HG02840 (cell line): ENCODE measurements around the gene CHRNG.

ENCODE experiments used
- ATAC-seq: cut with Tn5 transposase; IDR thresholded peaks from one replicate; pipeline ENCODE4 v1.9.1; 2021; ENCODE audit warnings: mild to moderate bottlenecking, moderate library complexity, moderate number of reproducible peaks; ENCODE audit not compliant: unreplicated experiment, low FRiP score

CHRNG gene

DNA sequence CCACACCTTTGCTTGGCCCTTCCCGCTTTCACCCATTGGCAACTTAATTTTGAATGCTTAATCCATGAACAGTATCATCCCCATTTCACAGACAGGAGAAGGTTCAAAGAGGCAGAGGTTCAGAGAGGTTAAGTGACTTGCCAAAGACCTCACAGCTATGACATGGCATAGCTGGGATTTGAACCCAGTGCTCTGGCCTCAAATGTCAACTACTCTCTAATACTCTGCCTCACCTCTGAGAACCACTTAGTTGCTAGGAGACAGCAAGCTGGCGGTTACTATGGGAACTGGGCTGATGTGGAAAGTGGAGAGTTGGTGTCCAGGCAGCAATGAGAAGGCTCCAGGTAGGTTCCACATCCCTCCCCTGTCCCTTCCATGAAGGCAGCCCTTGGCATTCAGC lies 35.1 kb upstream of the CHRNG start:
- no peak for ATAC-seq

DNA sequence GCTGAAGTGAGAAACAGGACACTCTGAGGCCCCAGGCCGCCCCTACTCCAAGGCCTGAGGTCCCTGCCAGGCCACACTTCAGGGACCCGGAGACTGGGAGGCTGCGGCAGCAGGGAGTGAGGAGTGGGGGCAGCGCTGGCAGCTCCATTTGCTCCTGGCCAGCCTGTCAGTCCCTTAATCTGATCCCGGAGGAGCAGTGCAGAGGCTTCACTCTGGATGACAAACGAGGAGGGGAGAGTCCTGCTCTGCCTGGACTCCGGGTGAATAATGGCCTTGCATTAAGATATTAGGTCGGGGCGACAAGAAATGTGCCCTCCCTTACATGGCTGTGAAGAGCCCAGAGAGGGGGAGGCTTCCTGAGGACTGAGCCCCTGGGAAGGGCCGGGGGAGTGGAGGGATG lies 33.6 kb upstream of the CHRNG start:
- no peak for ATAC-seq

DNA sequence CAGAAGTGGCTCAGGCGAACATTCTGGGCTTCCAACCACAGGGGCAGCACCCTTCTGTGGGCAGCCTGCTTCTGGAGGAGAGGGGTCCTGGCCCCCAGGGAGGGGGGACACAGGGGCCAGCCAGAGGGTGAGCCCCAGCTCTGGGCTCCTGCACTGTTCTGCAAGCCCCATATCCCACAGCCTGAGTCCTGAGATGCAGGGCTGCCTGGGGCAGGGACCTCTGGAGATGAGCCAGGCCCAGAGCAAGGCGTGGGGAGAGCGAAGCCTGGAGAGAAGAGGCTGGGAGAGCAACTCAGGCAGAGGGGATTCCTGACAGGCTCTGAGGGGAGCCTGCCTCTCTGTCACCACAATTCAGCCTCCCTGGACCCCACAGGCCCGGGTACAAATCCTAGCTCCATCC lies 32.8 kb upstream of the CHRNG start:
- ATAC-seq: no peak

DNA sequence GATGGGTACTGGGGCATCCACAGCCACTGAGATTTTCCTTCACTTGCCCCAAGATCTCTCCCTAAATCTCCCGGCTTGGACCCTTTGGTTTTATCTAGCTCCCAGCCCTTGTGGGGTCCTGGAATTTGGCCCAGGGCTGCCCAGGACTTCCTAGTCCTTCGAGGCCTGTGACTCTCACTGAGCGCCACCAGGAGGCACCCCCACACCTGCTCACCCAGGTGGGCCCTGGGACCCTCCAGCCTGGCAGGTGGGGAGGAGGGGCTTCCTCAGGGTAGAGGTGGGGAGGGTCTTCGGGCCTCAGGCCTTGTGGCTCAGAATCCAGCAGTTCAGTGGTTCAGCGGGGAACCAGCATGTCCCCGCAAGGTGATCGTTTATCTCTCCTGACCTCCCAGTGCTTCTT lies 31.2 kb upstream of the CHRNG start:
- no peak for ATAC-seq

DNA sequence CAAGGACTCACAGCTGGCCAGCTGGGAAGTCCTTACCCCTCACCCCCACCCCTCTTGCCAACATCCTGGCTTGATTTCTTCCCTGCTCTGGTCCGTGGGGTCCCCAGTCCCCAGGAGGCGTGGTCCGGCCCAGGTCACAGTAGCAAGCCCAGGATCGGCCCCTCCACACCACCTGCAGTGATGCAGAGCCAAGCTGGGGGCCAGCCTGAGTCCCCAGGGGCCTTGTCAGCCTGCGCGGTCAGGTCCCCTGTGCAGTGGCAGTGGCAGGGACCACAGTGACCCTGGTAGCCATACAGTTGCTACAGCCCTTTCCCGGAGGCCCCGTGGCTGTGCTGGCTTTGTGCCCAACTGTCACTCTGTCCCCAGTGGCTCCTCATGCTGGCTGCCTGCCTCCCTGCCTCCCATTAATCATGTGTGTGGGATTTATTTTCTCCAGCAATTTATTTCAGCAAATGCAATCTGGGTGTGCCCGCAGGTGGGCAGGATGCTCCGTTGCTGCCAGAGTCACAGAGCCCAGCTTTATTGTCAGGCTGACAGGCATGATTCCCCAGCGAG lies 28.1 kb upstream of the CHRNG start:
- no peak for ATAC-seq

DNA sequence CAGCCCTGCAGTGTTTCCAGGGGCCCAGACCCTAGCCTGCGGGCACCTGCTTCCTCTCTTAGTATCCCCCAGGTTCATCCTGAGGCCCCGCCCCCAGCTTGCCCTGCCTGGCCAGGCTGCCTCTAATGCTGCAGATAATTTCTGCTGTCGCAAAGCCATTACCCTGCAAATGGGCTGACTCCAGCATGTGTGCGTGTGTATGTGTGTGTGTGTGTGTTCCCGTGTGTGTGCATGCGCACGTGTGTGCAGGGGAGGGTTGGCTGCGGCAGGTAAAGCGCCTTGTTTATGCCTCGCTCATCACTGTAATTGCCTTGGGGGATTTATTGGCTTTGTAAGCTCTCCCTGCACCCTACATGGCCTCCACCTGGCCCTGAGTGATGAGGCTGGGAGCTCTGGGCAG lies 26.9 kb upstream of the CHRNG start:
- no peak for ATAC-seq

DNA sequence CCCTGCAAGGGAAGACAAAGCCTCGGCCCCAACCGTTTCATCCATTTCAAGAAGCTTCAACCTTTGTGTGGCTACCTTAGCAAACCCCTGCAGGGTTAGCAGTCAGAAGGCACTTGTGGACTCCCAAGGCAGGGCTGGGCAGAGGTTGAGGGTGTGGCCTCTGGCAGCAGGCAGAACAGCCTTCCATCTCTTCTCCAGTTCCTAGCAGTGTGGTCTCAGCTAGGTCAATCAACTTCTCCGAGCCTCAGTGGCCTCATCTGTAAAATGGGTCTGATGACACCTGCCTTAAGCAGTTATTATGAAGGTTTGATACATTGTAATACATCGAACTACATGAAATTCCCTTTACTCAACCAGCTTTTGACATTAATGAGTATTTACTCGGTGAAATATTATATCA lies 26.1 kb upstream of the CHRNG start:
- no peak for ATAC-seq

DNA sequence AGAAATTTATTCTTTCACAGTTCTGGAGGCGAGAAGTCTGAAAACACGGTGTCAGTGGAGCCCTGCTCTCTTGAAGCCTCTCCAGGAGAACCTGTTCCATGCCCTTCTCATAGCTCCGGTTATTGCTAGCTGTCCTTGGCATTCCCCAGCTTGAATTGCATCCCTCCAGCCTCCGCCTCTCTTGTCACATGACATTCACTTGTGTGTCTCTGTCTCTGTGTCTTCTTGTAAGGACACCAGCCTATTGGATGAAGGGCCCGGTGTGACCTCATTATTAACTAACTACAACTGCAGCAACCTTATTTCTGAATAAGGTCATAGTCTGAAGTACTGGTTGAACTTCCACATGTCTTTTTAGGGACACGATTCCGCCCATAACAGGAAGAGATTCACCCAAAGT lies 23.9 kb upstream of the CHRNG start:
- ATAC-seq: no peak

DNA sequence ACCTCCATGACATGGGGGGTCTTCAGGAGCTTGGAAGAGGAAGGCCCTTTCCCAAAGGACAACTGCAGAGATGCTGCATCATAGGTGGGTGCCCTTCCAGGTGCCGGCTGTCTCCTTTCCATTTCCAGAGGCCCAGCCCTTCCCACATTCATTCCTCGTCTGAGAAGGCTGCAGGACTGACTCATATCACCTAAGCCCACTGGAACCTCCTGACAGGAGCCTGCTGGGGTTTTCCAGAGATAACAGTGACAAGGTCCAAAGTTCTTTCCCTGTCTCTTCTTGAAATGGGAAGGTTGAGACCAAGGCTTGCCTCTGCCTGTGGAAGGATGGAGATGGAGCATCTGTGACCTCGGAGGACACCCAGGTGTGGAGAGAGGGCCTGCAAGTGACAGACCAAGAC lies 22.9 kb upstream of the CHRNG start:
- ATAC-seq: no peak

DNA sequence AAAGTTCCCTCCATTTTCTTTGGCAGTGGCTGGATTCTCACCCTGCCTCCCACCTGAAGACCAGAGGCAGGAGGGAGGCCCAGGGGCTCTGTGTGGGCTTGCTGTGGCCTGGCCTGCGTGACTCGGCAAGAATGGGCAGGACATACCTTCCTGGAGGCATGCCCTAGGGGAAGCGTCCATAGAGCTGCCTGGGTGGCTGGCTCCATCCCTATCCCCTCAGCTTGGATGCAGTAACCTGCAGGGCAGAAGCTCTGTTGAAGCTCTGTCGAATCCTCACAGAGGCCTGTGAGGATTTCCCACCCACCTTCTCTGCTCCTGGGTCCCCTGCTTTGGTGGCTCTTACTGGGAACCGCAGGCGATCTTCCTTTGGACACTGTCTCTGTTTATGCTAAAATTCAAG lies 20.6 kb upstream of the CHRNG start:
- ATAC-seq: no peak

DNA sequence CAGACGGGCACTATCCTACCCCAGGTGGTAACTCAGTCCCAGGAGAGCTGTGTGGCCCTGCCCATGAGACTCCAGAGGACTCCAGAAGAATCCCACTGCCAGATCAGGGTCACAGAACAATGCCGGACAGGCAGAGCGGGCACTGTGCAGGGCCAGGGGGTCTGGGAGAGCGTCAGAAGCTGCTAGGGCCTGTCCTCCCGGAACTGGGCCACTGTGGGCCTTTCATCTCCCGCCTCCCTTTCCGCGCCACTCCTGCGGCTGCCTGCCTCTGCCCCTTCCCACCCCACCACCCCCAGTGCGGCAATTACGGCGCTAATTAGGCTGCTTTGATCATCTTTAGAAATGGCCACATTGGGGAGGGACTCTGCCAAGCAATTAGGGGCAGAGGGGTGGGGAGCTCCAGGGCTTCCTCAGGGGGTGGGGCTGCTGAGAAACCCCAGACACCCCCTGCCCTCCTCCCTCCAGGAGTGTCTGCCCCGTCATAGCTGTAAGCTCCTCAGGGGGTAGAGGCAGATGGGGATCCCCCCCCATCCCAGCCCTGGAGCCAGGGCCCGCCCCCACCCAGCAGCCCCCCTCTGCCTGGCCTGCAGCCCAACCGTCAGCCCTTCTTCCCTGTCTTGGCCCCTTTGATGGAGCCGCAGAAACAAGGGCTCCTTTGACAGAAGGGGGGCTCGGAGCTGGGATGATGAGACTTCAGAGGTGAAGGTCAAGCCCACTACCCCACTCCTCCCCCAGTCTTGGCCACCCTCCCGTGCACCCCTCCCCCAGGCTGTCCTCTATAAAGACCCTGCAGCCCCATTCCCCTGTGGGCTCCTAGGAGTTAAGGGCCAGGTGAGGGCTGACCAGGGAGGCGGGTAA lies 19.7 kb upstream of the CHRNG start, which contains the start of gene PRSS56:
PRSS56 (plus strand) TSS at position 808 of the 858 bp plus-strand sequence. CDS start 211 bp downstream, outside the sequence.
- ATAC-seq: no peak

DNA sequence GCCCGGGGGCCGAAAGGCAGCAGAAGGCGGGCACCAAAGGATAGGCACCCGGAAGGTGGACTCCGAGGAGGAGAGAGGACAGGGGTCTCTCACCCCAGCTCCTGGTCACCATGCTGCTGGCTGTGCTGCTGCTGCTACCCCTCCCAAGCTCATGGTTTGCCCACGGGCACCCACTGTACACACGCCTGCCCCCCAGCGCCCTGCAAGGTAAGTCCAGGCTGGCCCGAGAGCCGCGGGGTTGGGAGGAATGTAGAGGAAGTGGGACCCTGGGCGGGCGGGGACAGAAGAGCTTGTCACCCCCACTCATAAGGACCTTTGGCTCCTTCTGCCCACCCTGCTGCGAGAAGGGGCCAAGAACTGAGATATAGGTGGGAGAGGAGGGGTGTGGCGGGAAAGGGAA lies 19.0 kb upstream of the CHRNG start:
- ATAC-seq: no peak

DNA sequence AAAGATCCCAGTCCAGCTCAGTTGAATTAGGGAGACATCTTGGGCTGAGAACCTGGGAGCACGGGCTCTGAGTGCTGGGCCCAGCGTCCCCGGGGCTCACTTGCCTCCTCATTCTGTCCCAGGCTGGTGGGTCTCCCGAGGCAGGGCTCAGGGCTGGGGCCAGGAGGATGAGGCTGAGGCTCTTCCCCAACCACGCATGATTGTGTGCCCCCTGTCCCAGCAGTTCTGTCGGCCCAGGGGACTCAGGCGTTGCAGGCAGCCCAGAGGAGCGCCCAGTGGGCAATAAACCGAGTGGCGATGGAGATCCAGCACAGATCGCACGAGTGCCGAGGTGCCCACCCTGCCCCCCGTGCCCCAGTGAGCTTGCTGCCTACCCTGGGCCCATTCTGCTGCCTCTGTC lies 18.4 kb upstream of the CHRNG start:
- ATAC-seq: no peak

DNA sequence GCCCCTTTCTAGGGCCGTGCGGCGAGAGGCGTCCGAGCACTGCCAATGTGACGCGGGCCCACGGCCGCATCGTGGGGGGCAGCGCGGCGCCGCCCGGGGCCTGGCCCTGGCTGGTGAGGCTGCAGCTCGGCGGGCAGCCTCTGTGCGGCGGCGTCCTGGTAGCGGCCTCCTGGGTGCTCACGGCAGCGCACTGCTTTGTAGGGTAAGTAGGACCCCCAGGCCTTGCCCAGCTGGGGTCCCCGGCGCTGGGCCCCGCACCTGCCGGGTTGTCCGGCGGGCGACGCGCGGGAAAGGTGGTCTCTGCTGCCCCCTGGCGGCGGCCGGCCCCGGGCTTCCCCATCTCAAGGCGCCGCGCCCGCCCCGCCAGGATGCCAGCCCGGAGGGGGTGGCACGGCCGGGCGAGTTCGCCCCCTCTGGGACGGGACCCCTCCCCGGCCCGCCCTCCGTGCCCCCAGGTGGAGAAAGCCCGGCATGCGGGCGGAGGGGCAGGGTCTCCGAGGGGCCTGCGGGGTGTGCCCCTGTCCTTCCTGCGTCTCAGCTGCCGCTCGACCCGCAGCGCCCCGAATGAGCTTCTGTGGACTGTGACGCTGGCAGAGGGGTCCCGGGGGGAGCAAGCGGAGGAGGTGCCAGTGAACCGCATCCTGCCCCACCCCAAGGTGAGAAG lies 17.4 kb upstream of the CHRNG start:
- no peak for ATAC-seq

DNA sequence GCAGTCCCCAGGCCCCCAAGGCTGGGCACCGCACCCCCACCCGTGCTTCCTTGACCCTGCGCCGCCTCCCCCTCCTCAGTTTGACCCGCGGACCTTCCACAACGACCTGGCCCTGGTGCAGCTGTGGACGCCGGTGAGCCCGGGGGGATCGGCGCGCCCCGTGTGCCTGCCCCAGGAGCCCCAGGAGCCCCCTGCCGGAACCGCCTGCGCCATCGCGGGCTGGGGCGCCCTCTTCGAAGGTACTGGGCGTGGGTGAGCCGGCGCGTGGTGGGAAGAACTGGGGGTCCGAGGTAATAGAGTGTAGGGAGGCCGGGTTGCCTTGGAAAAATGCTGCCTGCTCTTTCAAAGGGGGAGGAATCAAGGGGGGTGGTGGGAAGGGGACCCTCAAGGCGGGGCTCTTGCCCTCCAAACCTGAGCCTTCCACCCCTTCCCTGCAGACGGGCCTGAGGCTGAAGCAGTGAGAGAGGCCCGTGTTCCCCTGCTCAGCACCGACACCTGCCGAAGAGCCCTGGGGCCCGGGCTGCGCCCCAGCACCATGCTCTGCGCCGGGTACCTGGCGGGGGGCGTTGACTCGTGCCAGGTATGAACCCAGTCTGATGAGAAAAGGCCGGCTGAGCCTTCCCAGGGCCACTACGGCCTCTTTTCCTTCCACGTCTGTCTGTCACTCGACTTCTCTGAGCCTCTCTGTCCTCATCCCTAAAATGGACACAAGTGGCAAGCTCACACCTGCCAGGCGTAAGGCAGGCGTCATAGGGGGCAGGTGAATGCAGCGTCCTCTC lies 16.7 kb upstream of the CHRNG start:
- no peak for ATAC-seq

DNA sequence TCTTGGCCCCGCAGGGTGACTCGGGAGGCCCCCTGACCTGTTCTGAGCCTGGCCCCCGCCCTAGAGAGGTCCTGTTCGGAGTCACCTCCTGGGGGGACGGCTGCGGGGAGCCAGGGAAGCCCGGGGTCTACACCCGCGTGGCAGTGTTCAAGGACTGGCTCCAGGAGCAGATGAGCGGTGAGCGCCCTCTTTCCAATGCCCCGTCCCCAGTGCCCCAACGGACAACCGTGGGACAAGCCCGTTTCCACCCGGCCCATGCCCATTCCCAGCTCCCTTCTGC lies 16.1 kb upstream of the CHRNG start:
- no peak for ATAC-seq

DNA sequence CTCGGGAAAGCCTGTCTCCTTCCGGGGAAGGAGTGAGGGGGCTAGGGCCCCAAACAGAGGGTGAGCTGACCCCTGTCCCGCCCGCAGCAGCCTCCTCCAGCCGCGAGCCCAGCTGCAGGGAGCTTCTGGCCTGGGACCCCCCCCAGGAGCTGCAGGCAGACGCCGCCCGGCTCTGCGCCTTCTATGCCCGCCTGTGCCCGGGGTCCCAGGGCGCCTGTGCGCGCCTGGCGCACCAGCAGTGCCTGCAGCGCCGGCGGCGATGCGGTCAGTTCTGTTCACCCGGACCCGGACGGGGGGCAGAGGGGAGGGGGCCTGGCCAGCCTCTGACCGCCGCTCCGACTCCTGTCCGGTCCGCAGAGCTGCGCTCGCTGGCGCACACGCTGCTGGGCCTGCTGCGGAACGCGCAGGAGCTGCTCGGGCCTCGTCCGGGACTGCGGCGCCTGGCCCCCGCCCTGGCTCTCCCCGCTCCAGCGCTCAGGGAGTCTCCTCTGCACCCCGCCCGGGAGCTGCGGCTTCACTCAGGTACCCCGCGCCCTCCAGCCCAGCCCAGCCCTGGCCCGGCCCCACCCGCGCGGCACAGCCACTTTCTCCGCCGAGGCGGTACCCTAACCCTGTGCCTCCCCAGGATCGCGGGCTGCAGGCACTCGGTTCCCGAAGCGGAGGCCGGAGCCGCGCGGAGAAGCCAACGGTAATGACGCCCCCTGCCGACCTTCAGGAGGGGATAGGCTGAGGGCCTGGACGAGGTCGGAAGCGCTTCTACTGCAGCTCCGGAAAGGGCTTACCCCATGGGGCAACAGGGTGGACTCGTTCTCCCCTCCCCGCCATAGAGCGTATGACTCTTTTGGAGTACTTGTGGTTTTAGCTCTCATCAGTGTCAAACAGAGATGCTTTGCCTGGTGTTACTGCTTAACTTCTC lies 15.6 kb upstream of the CHRNG start:
- no peak for ATAC-seq

DNA sequence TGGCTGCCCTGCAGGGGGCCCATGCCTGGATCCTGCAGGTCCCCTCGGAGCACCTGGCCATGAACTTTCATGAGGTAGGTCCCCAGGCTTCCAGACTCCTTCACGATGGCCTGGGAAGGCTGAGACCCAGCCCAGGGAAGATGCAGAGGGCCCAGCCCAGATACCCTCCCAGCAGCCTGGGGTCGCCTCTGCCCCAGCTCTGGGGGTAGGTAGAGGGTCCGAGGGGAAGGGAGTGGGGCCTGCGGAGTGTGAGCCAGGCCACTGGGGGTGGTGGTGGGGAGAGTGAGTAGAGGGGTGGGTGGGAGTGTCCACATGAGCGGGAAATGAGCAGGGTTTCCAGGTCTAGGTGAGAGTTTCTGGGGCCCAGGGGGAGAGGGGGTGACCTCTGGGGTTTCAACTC lies 14.7 kb upstream of the CHRNG start:
- ATAC-seq: no peak

DNA sequence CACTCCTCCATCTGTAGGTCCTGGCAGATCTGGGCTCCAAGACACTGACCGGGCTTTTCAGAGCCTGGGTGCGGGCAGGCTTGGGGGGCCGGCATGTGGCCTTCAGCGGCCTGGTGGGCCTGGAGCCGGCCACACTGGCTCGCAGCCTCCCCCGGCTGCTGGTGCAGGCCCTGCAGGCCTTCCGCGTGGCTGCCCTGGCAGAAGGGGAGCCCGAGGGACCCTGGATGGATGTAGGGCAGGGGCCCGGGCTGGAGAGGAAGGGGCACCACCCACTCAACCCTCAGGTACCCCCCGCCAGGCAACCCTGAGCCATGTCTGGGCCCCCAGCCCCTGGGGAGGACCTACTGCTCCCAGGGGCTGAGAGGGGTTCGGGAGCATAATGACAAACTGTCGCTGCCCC lies 14.3 kb upstream of the CHRNG start:
- ATAC-seq: no peak

DNA sequence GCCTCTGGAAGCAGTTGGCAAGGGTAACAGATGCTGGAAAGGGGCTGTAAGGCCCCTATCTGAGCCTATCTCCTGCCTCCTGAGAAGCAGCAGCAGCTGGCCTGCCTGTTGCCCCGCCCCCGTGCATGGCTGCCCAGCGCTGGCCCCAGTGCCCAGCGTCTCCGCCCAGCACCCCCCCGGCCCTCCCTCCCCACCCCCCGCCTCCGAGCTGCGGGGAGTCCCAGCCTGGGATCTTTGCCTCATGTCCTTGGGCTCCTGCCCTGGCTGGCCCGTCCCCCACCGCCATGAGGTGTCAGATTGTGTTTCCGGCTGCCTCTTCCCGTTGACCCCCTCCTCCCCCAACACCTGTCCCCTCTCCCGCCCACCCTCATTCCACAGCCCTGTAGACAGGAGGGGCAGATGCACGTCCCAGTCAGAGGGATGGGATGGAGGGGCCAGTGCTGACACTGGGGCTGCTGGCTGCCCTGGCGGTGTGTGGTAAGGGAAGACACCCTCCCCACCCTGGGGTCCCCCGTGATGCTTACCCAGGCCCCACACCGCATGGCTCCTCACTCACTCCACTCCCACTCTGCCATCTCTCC lies 13.6 kb upstream of the CHRNG start, which contains the start of gene CHRND:
CHRND (plus strand) TSS at position 370 of the 581 bp plus-strand sequence; CDS start at position 426, 56 bp downstream.
- ATAC-seq: no peak
